Measurements from ENCODE around the gene IGSF21. TPM values are rescaled to one million over a fixed set of nuclear protein-coding genes. Genes with fewer than 3 reads are reported as not detected.

Gene IGSF21
- total RNA-seq, 4 donors from 2014 or later, result 1.2 to 19.1 (median 1.9) TPM; not detected in 1

GRCh38 chr1:18118491-18118890 lies 10.9 kb downstream of the IGSF21 start:
- Histone ChIP-seq H3K27me3 (no peaks in the 10 kb centered on the region), H3K4me1 (no peaks in the 10 kb centered on the region), H3K4me3 (no peak overlapping the region), H3K36me3 (no peaks in the 10 kb centered on the region), H3K9me3 (no peaks in the 10 kb centered on the region), H3K27ac (no peak overlapping the region)
- TF ChIP-seq CTCF (IDR thresholded peaks at IDR 0.05), result no peak
- TF ChIP-seq POLR2A (IDR thresholded peaks at IDR 0.05), result no peak
- no peak for DNase-seq
- intact Hi-C loops (cut with DNase I; ENCODE audit: low total_unique reads), result no loop called here

GRCh38 chr1:18119289-18119688 lies 11.7 kb downstream of the IGSF21 start:
- Histone ChIP-seq H3K4me3 (no peak overlapping the region), H3K27ac (no peak overlapping the region), H3K4me1 (no peaks in the 10 kb centered on the region), H3K27me3 (no peaks in the 10 kb centered on the region), H3K36me3 (no peaks in the 10 kb centered on the region), H3K9me3 (no peaks in the 10 kb centered on the region)
- TF ChIP-seq CTCF (IDR thresholded peaks at IDR 0.05) (no peak), POLR2A (IDR thresholded peaks at IDR 0.05) (no peak)
- no peak for DNase-seq
- intact Hi-C loops (cut with DNase I; ENCODE audit: low total_unique reads), result no loop called here

- DNase-seq, result no peak
- H3K9me3 ChIP-seq, result no peaks in the 10 kb centered on the region
- TF ChIP-seq POLR2A (IDR thresholded peaks at IDR 0.05), result no peak
- TF ChIP-seq CTCF (IDR thresholded peaks at IDR 0.05), result no peak
- H3K36me3 ChIP-seq, result no peaks in the 10 kb centered on the region
- no peak overlapping the region for H3K4me3 ChIP-seq
- no peaks in the 10 kb centered on the region for H3K27me3 ChIP-seq
- no peaks in the 10 kb centered on the region for H3K4me1 ChIP-seq
- intact Hi-C loops (cut with DNase I; ENCODE audit: low total_unique reads), result no loop called here
- no peak overlapping the region for H3K27ac ChIP-seq
Measured at GRCh38 chr1:18119771-18120377, 12.3 kb downstream of the IGSF21 start.

- no peaks in the 10 kb centered on the region for H3K4me1 ChIP-seq
- H3K27ac ChIP-seq, result no peak overlapping the region
- DNase-seq, result no peak
- TF ChIP-seq CTCF (IDR thresholded peaks at IDR 0.05), result no peak
- TF ChIP-seq POLR2A (IDR thresholded peaks at IDR 0.05), result no peak
- no peaks in the 10 kb centered on the region for H3K36me3 ChIP-seq
- H3K9me3 ChIP-seq, result no peaks in the 10 kb centered on the region
- H3K27me3 ChIP-seq, result no peaks in the 10 kb centered on the region
- intact Hi-C loops (cut with DNase I; ENCODE audit: low total_unique reads), result no loop called here
- no peak overlapping the region for H3K4me3 ChIP-seq
Measured at GRCh38 chr1:18120638-18121037, 13.0 kb downstream of the IGSF21 start.

- no peaks in the 10 kb centered on the region for H3K27me3 ChIP-seq
- H3K36me3 ChIP-seq, result no peaks in the 10 kb centered on the region
- H3K9me3 ChIP-seq, result no peaks in the 10 kb centered on the region
- no peak overlapping the region for H3K4me3 ChIP-seq
- H3K4me1 ChIP-seq, result no peaks in the 10 kb centered on the region
- intact Hi-C loops (cut with DNase I; ENCODE audit: low total_unique reads), result no loop called here
- no peak for DNase-seq
- H3K27ac ChIP-seq, result no peak overlapping the region
- TF ChIP-seq CTCF (IDR thresholded peaks at IDR 0.05), result no peak
- TF ChIP-seq POLR2A (IDR thresholded peaks at IDR 0.05), result no peak
Measured at GRCh38 chr1:18121072-18121820, 13.6 kb downstream of the IGSF21 start.
